Nephron progenitor cell (in vitro differentiated cells): ENCODE measurements around the gene NRXN2.

ENCODE experiments used
- DNase-seq: peaks from one replicate; pipeline ENCODE4 v3.0.0; 2021
- H3K27ac Mint-ChIP-seq: 2 replicates; pipeline ENCODE4 v1.8.0; 2021; ENCODE audit warnings: mild to moderate bottlenecking, moderate library complexity, mixed read lengths
- H3K27me3 Mint-ChIP-seq: 2 replicates; pipeline ENCODE4 v1.8.0; 2021; ENCODE audit warnings: mild to moderate bottlenecking, low read depth, mixed read lengths; ENCODE audit not compliant: poor library complexity
- H3K36me3 Mint-ChIP-seq: 2 replicates; pipeline ENCODE4 v1.8.0; 2021; ENCODE audit warnings: low read depth, mixed read lengths
- H3K4me1 Mint-ChIP-seq: 2 replicates; pipeline ENCODE4 v1.8.0; 2021; ENCODE audit warnings: mixed read lengths
- H3K4me3 Mint-ChIP-seq: 2 replicates; pipeline ENCODE4 v1.8.0; 2021; ENCODE audit warnings: mild to moderate bottlenecking, moderate library complexity, mixed read lengths
- H3K9me3 Mint-ChIP-seq: 2 replicates; pipeline ENCODE4 v1.8.0; 2021; ENCODE audit warnings: mild to moderate bottlenecking, moderate library complexity, mixed read lengths
- TF ChIP-seq, protein P1 (sequence below): fragments of 200-600 bp; sonication (generic); IDR thresholded peaks from 2 replicates; pipeline ENCODE4 v1.5.0; 2021; ENCODE audit warnings: antibody characterized with exemption

The NRXN2 gene

DNA sequence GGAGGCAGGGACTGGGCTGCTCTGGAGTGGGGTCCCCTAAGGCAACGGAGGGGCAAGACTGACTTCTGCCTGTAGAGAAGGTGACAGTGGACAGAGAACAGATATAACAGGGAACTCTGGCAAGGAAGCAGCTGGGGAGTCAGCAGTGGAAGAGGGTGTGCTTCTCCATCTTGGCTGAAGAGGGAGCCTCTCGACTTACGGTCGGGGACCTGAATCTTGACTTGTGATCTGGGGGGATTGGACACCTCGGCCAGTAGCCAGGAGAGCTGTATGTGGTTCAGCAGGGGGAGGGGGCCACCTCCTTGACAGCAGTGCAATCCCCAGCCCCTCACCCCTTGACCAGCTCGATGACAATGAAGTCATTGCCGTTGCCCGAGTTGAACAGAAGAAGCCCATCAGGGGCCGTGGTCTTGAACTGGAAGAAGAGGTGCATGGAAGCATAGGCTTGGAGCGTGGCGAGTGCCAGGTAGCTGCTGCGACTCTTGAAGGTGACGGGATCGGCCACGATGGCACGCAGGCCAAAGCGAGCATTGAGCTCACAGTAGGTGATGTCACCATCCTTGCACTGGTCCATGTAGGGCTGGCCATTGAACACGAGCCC lies 72.0 kb downstream of the NRXN2 start:
- Mint-ChIP-seq H3K9me3 (no peaks in the 10 kb centered on the region), H3K27ac (no peak overlapping the region)
- peak; percentile 34 for DNase-seq

DNA sequence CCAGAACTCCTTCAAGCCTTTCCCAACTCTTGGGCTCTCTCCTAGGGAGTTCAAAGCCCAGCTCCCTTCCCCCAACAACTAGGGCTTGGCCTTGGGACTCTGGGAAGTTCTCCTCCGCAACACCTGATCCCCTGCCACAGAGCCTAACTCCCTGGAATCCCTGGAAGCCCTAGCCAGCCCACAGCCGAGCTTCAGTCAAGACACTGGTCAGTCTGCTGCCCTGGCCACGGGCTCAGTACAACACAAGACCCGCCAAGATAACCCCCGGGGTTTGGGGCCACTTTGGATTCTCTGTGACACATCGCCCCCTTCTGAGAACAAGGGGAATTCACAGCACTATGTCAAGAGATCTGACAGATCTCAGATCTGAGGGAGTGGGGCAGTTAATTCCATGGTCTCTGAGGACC lies 73.7 kb downstream of the NRXN2 start:
- Mint-ChIP-seq H3K27me3 (peaks cover 72% of the 10 kb centered on the region), H3K4me3 (peak overlapping the region; percentile 28), H3K36me3 (no peaks in the 10 kb centered on the region), H3K9me3 (no peaks in the 10 kb centered on the region), H3K4me1 (peaks cover 51% of the 10 kb centered on the region), H3K27ac (no peak overlapping the region)
- TF ChIP-seq, protein P1, sequence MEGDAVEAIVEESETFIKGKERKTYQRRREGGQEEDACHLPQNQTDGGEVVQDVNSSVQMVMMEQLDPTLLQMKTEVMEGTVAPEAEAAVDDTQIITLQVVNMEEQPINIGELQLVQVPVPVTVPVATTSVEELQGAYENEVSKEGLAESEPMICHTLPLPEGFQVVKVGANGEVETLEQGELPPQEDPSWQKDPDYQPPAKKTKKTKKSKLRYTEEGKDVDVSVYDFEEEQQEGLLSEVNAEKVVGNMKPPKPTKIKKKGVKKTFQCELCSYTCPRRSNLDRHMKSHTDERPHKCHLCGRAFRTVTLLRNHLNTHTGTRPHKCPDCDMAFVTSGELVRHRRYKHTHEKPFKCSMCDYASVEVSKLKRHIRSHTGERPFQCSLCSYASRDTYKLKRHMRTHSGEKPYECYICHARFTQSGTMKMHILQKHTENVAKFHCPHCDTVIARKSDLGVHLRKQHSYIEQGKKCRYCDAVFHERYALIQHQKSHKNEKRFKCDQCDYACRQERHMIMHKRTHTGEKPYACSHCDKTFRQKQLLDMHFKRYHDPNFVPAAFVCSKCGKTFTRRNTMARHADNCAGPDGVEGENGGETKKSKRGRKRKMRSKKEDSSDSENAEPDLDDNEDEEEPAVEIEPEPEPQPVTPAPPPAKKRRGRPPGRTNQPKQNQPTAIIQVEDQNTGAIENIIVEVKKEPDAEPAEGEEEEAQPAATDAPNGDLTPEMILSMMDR: peak; percentile 57
- DNase-seq: peak; percentile 56

More for the DNA sequence above, 72.0 kb downstream of the NRXN2 start:
- TF ChIP-seq, protein P1: peak; percentile 51
- Mint-ChIP-seq H3K4me3 (no peak overlapping the region), H3K27me3 (peaks cover 56% of the 10 kb centered on the region), H3K36me3 (no peaks in the 10 kb centered on the region), H3K4me1 (peaks cover 40% of the 10 kb centered on the region)

DNA sequence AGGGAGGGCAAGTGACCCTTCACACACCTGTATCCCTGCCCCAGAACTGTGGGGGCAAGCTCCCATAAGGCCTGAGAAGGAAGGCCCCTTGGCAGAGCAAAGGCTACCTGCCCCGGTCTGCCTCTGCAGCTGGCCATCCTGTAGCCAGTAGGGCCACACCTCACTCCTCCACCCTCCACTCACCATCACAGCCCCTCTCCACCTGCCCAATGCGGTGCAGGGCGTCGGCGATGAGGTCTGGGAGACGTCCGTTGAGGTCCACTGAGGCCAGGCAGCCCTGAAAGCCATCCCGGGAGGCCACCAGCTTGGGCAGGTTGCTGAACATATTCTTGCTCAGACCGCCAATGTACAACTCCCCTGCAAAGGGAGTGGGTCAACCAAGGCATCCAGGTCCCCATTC lies 74.4 kb downstream of the NRXN2 start:
- no peak for DNase-seq
- TF ChIP-seq, protein P1: no peak
- Mint-ChIP-seq H3K4me1 (peaks cover 57% of the 10 kb centered on the region), H3K9me3 (no peaks in the 10 kb centered on the region), H3K36me3 (no peaks in the 10 kb centered on the region), H3K27ac (no peak overlapping the region), H3K4me3 (no peak overlapping the region), H3K27me3 (peaks cover 79% of the 10 kb centered on the region)

DNA sequence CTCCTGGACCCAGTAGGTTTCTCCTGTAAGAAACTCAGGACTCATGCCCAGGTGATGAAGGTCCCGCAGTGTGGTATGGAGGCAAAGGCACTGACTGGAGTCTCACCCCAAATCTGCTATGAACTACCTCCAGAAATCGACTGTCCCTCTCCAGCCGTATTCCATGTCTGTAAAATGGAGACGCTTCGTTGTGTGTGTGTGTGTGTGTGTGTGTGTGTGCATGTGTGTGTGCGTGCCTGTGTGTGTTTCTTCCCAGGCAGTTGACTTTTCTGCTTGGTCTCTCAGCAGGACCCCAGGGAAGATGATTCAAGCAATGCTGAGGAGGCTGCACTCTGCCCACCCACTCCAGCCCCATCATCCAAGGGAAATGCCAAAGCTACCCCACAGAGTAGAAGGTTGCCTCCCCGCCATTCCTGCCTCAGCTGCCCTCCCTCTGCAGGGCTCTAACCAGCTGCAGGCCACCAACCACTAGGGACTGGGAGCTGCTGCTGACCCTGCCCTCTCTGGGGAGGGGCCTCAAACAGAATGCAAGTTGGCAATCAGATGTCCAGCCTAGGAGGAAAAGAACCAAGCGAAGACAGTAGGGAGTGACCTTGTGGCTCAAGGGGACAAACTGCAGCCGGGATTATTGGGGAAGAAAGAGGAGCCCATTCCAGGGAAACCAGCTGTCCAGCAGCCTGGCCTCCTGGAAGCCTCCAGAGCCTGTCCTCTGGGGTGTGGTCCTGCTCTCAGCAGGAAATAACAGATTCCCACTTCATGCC lies 75.8 kb downstream of the NRXN2 start:
- Mint-ChIP-seq H3K4me3 (peak overlapping the region; percentile 29), H3K4me1 (peaks cover 51% of the 10 kb centered on the region), H3K36me3 (no peaks in the 10 kb centered on the region), H3K9me3 (no peaks in the 10 kb centered on the region), H3K27me3 (peaks cover 69% of the 10 kb centered on the region), H3K27ac (no peak overlapping the region)
- TF ChIP-seq, protein P1: no peak
- no peak for DNase-seq

DNA sequence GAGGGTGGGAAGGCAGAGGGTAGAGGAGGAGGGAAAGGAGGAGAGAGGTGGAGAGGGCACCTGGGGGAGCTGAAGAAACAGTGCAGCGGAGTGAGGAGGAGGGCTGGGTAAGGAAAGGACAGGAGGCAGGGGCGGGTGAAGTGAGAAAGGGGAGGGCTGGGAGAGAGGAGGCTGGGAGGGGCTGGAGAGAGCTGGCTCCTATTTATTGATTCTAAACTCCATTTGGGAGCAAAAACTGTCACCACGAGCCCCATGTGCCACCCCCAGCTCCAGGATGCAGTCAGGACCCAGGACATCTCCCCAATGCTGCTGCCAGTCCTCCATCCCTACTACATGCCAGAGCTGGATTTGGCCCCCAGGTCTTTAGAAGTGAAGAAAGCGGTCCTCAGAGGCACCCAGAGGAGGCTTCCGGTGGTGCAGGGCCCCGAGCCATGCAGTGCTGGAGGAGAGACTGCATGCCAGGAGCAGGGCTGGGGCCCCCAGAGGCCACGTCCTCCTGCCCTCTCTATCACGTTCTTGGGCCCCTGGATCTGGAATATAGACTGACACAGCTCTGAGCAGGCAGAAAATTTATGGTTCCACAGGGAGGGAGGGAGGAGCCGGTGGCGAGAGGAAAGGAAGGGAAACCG lies 78.2 kb downstream of the NRXN2 start:
- peaks cover 55% of the 10 kb centered on the region for H3K27me3 Mint-ChIP-seq
- TF ChIP-seq, protein P1: no peak

More for the DNA sequence above, 78.2 kb downstream of the NRXN2 start:
- Mint-ChIP-seq H3K4me1 (peaks cover 51% of the 10 kb centered on the region), H3K9me3 (no peaks in the 10 kb centered on the region), H3K27ac (no peak overlapping the region), H3K36me3 (no peaks in the 10 kb centered on the region), H3K4me3 (peak overlapping the region; percentile 72)
- DNase-seq: peak; percentile 47
